OCI-LY1 (cell line): ENCODE data around the gene CCSAP.

ENCODE experiments used
- H2AFZ ChIP-seq: fragments of 200-600 bp; sonication (generic), shearing (Covaris generic); 2 replicates; pipeline ENCODE4 v1.6.0; 2014; ENCODE audit warnings: antibody characterized with exemption, mild to moderate bottlenecking, low read length
- H3F3A ChIP-seq: fragments of 200-600 bp; sonication (generic), shearing (Covaris generic); 2 replicates; pipeline ENCODE4 v1.6.0; 2014; ENCODE audit warnings: mild to moderate bottlenecking, antibody characterized with exemption, low read length, moderate library complexity; ENCODE audit not compliant: insufficient read depth
- H3K27ac ChIP-seq: fragments of 200-600 bp; sonication (generic); 2 replicates; pipeline ENCODE4 v1.5.1; 2014; ENCODE audit warnings: low read length, mixed run types, mild to moderate bottlenecking, low read depth; ENCODE audit not compliant: poor library complexity, severe bottlenecking
- H3K27me3 ChIP-seq: fragments of 200-600 bp; sonication (generic); 2 replicates; pipeline ENCODE4 v1.6.0; 2014; ENCODE audit warnings: antibody characterized with exemption, mild to moderate bottlenecking, low read length, moderate library complexity; ENCODE audit not compliant: insufficient read depth
- H3K36me3 ChIP-seq: fragments of 200-600 bp; sonication (generic); 2 replicates; pipeline ENCODE4 v1.6.1; 2014; ENCODE audit warnings: mild to moderate bottlenecking, antibody characterized with exemption, low read length, moderate library complexity, mixed read lengths; ENCODE audit not compliant: insufficient read depth
- H3K4me1 ChIP-seq: fragments of 200-600 bp; sonication (generic); 2 replicates; pipeline ENCODE4 v1.5.1; 2014; ENCODE audit warnings: mild to moderate bottlenecking, low read length, moderate library complexity; ENCODE audit not compliant: insufficient read depth, severe bottlenecking
- H3K4me2 ChIP-seq: fragments of 200-600 bp; sonication (generic), shearing (Covaris generic); 2 replicates; pipeline ENCODE4 v1.6.1; 2014; ENCODE audit warnings: low read length
- H3K4me3 ChIP-seq: fragments of 200-600 bp; sonication (generic); 2 replicates; pipeline ENCODE4 v1.5.1; 2014; ENCODE audit warnings: low read length, low read depth, mild to moderate bottlenecking, mixed read lengths; ENCODE audit not compliant: poor library complexity, severe bottlenecking
- H3K79me2 ChIP-seq: fragments of 200-600 bp; shearing (Covaris generic); 2 replicates; pipeline ENCODE4 v1.6.1; 2016; ENCODE audit warnings: mixed run types, low read length, mixed read lengths; ENCODE audit not compliant: insufficient read depth
- H3K9ac ChIP-seq: fragments of 200-600 bp; sonication (generic), shearing (Covaris generic); 2 replicates; pipeline ENCODE4 v1.6.1; 2014; ENCODE audit warnings: mild to moderate bottlenecking, low read length, mixed read lengths
- H3K9me2 ChIP-seq: fragments of 200-600 bp; sonication (generic), shearing (Covaris generic); 2 replicates; pipeline ENCODE4 v1.6.1; 2014; ENCODE audit warnings: low read depth, mild to moderate bottlenecking, low read length, mixed read lengths
- H3K9me3 ChIP-seq: fragments of 200-600 bp; shearing (Covaris generic); 2 replicates; pipeline ENCODE4 v1.6.1; 2014; ENCODE audit warnings: low read length, mixed read lengths
- H4K20me1 ChIP-seq: fragments of 200-600 bp; sonication (generic), shearing (Covaris generic); 2 replicates; pipeline ENCODE4 v1.6.0; 2016; ENCODE audit warnings: mild to moderate bottlenecking, low read length; ENCODE audit not compliant: insufficient read depth
- EZH2 ChIP-seq: fragments of 200-600 bp; sonication (generic), shearing (Covaris generic); IDR thresholded peaks from 2 replicates; pipeline ENCODE4 v1.8.0; 2017; ENCODE audit warnings: borderline replicate concordance, mixed run types, mild to moderate bottlenecking, antibody characterized with exemption, low read length, moderate library complexity, mixed read lengths
- TF ChIP-seq, protein P1 (sequence below): fragments of 200-600 bp; sonication (generic), shearing (Covaris generic); IDR thresholded peaks from 2 replicates; pipeline ENCODE4 v1.5.1; 2017; ENCODE audit warnings: mild to moderate bottlenecking, antibody characterized with exemption, low read length, moderate library complexity, mixed read lengths

Gene CCSAP

DNA sequence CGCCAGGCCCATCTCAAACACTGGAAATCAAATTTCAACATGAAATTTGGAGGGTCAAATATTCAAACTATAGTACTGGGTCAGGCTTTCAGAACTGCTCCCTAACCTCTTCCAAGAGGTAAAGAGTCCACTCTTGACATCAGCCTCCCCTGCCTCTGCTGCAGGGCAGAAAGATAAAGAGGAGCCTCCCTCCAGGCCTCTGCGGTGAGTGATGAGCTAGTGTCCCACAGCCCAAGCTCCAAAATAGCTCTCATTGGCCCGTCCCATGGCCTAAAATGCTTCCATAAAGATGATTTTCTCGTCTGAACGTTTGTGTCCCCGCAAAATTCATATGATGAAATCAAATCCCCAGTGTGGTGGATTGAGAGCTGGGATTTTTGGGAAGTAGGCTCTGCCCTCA is 33.7 kb upstream of the CCSAP start:
- Histone ChIP-seq H3K9me2 (no peaks in the 10 kb centered on the region), H3K9ac (no peak overlapping the region), H3K9me3 (no peaks in the 10 kb centered on the region), H3K4me3 (no peak overlapping the region), H3K27me3 (0 out of 2 replicates have a peak, but pooled peaks cover 10% of the 10 kb centered on the region), H3K27ac (no peak overlapping the region), H3K4me2 (no peak overlapping the region), H3K4me1 (no peaks in the 10 kb centered on the region), H3K36me3 (no peaks in the 10 kb centered on the region), H3F3A (no peaks in the 10 kb centered on the region), H4K20me1 (no peaks in the 10 kb centered on the region), H2AFZ (no peak overlapping the region), H3K79me2 (no peaks in the 10 kb centered on the region)
- TF ChIP-seq, protein P1, sequence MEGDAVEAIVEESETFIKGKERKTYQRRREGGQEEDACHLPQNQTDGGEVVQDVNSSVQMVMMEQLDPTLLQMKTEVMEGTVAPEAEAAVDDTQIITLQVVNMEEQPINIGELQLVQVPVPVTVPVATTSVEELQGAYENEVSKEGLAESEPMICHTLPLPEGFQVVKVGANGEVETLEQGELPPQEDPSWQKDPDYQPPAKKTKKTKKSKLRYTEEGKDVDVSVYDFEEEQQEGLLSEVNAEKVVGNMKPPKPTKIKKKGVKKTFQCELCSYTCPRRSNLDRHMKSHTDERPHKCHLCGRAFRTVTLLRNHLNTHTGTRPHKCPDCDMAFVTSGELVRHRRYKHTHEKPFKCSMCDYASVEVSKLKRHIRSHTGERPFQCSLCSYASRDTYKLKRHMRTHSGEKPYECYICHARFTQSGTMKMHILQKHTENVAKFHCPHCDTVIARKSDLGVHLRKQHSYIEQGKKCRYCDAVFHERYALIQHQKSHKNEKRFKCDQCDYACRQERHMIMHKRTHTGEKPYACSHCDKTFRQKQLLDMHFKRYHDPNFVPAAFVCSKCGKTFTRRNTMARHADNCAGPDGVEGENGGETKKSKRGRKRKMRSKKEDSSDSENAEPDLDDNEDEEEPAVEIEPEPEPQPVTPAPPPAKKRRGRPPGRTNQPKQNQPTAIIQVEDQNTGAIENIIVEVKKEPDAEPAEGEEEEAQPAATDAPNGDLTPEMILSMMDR = no peak
- no peak for TF ChIP-seq EZH2

DNA sequence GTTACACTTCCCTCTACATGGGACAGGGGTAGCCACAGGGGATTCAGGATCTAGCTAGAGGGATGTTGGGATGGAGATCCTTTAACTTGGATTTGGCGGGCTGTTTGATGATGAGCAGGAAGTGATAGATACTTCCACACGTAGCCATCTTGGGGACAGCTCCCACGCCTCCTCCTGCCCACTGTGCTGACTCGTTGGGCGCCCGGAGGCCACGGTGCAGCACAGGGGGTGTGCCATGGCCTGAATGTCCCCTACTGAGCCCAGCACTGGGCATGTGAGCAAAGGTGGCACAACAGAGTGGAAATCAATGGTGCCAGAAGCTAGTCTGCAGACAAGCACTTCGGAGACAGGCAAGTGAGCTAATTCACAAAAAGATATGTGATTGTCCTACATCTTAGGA is 31.6 kb upstream of the CCSAP start:
- Histone ChIP-seq H3K4me3 (no peak overlapping the region), H4K20me1 (no peaks in the 10 kb centered on the region), H2AFZ (no peak overlapping the region), H3K9me3 (no peaks in the 10 kb centered on the region), H3K27ac (no peak overlapping the region), H3K4me1 (peaks cover 11% of the 10 kb centered on the region), H3K27me3 (0 out of 2 replicates have a peak, but pooled peaks cover 10% of the 10 kb centered on the region), H3K79me2 (no peaks in the 10 kb centered on the region), H3K9ac (no peak overlapping the region), H3K36me3 (no peaks in the 10 kb centered on the region), H3F3A (no peaks in the 10 kb centered on the region), H3K4me2 (no peak overlapping the region), H3K9me2 (no peaks in the 10 kb centered on the region)
- TF ChIP-seq, protein P1 = no peak

DNA sequence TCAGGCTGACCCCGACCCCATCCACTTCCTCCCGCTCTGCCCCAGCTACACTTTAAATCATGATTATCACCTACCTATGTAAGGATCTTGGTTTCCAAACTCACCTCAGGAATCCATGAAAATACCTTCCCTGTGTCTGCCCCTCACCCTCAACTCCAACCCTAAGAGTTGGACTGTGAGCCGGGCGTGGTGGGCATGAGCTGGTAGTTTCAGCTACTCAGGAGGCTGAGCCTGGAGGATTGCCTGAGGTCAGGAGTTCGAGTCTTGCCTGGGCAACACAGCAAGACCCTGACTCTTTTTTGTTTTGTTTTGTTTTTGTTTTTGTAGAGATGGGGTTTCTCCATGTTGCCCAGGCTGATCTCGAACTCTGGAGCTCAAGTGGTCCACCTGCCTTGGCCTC is 30.5 kb upstream of the CCSAP start:
- Histone ChIP-seq H3F3A (no peaks in the 10 kb centered on the region), H3K9me3 (no peaks in the 10 kb centered on the region), H3K79me2 (no peaks in the 10 kb centered on the region), H3K9me2 (no peaks in the 10 kb centered on the region), H3K9ac (no peak overlapping the region), H3K4me2 (no peak overlapping the region), H2AFZ (no peak overlapping the region), H4K20me1 (no peaks in the 10 kb centered on the region), H3K27ac (no peak overlapping the region), H3K36me3 (no peaks in the 10 kb centered on the region), H3K27me3 (0 out of 2 replicates have a peak, but pooled peaks cover 10% of the 10 kb centered on the region), H3K4me1 (peaks cover 11% of the 10 kb centered on the region), H3K4me3 (no peak overlapping the region)
- no peak for TF ChIP-seq EZH2
- TF ChIP-seq, protein P1 = no peak
